NCI-H2081 (cell line): Measurements from ENCODE around the gene TOMM20.

Experiments used
- DNase-seq, 2 experiments: peaks; one replicate each; lab custom pipeline; 2025; lab: John Stamatoyannopoulos, UW

The TOMM20 gene

GRCh38 chr1:235134171-235134570 is 5.5 kb upstream of the TOMM20 start:
- DNase-seq = no peak

- DNase-seq = no peak
Observed at GRCh38 chr1:235133086-235133485, 4.4 kb upstream of the TOMM20 start.

- DNase-seq = no peak
Observed at GRCh38 chr1:235131961-235132360, 3.3 kb upstream of the TOMM20 start.

- DNase-seq = no peak
Observed at GRCh38 chr1:235130766-235131270, 2.2 kb upstream of the TOMM20 start.

GRCh38 chr1:235129774-235130570 is 1.3 kb upstream of the TOMM20 start:
- no peak for DNase-seq

GRCh38 chr1:235127732-235128455 is 743 bp downstream of the TOMM20 start:
- DNase-seq = peak in 1 of 2 experiments; percentile 49

GRCh38 chr1:235127203-235127602 is 1.4 kb downstream of the TOMM20 start:
- DNase-seq = no peak

- DNase-seq = no peak
Observed at GRCh38 chr1:235124665-235125064, 4.0 kb downstream of the TOMM20 start.

- no peak for DNase-seq
Observed at GRCh38 chr1:235124111-235124510, 4.5 kb downstream of the TOMM20 start.

- DNase-seq = no peak
Observed at GRCh38 chr1:235122348-235122747, 6.3 kb downstream of the TOMM20 start.

GRCh38 chr1:235113183-235113917 is 15.3 kb downstream of the TOMM20 start:
- no peak for DNase-seq

GRCh38 chr1:235112297-235113182 is 16.1 kb downstream of the TOMM20 start:
- DNase-seq = no peak

GRCh38 chr1:235111107-235111506 is 17.5 kb downstream of the TOMM20 start:
- DNase-seq = no peak

GRCh38 chr1:235108876-235109275 is 19.8 kb downstream of the TOMM20 start:
- DNase-seq = no peak

- no peak for DNase-seq
Observed at GRCh38 chr1:235108185-235108593, 20.4 kb downstream of the TOMM20 start.

- no peak for DNase-seq
Observed at GRCh38 chr1:235107368-235108184, 21.1 kb downstream of the TOMM20 start.

- no peak for DNase-seq
Observed at GRCh38 chr1:235106457-235106856, 22.2 kb downstream of the TOMM20 start.

- DNase-seq = no peak
Observed at GRCh38 chr1:235105051-235106043, 23.3 kb downstream of the TOMM20 start.

GRCh38 chr1:235102993-235103411 is 25.6 kb downstream of the TOMM20 start:
- peak in 1 of 2 experiments; percentile 69 for DNase-seq
